H1 (cell line): ENCODE results near the gene CALU. TPM values are rescaled to one million over a fixed set of nuclear protein-coding genes. Genes with fewer than 3 reads are reported as not detected.

ENCODE experiments used
- BACH1 ChIP-seq: IDR thresholded peaks from 2 replicates; pipeline ENCODE4 v1.6.1; 2012; ENCODE audit warnings: low read length, improper control_type of control experiment
- BCL11A ChIP-seq, 2 experiments: IDR thresholded peaks; one replicate each; pipeline ENCODE4 v1.6.1; 2011; ENCODE audit warnings: low read depth in 2 of 2, low read length in 2 of 2, mild to moderate bottlenecking in 2 of 2
- HDAC6 ChIP-seq: IDR thresholded peaks from one replicate; pipeline ENCODE4 v1.7.1; 2012; ENCODE audit warnings: low read depth, mild to moderate bottlenecking, inconsistent platforms, low read length, moderate library complexity
- JUND ChIP-seq: IDR thresholded peaks from 2 replicates; pipeline ENCODE4 v1.6.1; 2011; ENCODE audit warnings: mild to moderate bottlenecking, improper control_type of control experiment, low read length
- RFX5 ChIP-seq: IDR thresholded peaks from 2 replicates; pipeline ENCODE4 v1.6.1; 2011; ENCODE audit warnings: low read depth, low read length, improper control_type of control experiment, borderline replicate concordance
- polyA plus RNA-seq, 7 experiments: library from polyadenylated mRNA; depleted of rRNA in 3 of 7; stranded (reverse) in 5 of 7; unstranded in 2 of 7; fragments of >200 nt in 5 of 7; fragments of 200-250 nt in 2 of 7; gene quantifications; 1 replicate in 5 of 7; 2 replicates in 1 of 7; 4 replicates in 1 of 7; pipeline versions ENCODE4 v1.2.1 to v1.2.3, GENCODE V29; 2011 to 2013; ENCODE audit warnings: missing spikeins in 2 of 7, mixed read lengths in 2 of 7
- total RNA-seq: library from RNA; stranded (reverse); fragmentation: NEBNext Ultra II Directional; extraction: Animal tissue kit (Norgen Biotek cat#: 25700); gene quantifications from 2 replicates; pipeline ENCODE4 v1.2.1, GENCODE V29; 2021
- TF ChIP-seq, protein P1 (sequence below): IDR thresholded peaks from 2 replicates; pipeline ENCODE4 v1.6.1; 2011; ENCODE audit warnings: low read length, improper control_type of control experiment
- TF ChIP-seq, protein P2 (sequence below): IDR thresholded peaks from 2 replicates; pipeline ENCODE4 v1.6.1; 2012; ENCODE audit warnings: inconsistent platforms

CALU gene
- total and polyA plus RNA-seq, 2 of the 8 experiments (the other 6 are each of a cell fraction or from before 2014, with no cell fraction given) = 67.2 to 170 TPM

DNA sequence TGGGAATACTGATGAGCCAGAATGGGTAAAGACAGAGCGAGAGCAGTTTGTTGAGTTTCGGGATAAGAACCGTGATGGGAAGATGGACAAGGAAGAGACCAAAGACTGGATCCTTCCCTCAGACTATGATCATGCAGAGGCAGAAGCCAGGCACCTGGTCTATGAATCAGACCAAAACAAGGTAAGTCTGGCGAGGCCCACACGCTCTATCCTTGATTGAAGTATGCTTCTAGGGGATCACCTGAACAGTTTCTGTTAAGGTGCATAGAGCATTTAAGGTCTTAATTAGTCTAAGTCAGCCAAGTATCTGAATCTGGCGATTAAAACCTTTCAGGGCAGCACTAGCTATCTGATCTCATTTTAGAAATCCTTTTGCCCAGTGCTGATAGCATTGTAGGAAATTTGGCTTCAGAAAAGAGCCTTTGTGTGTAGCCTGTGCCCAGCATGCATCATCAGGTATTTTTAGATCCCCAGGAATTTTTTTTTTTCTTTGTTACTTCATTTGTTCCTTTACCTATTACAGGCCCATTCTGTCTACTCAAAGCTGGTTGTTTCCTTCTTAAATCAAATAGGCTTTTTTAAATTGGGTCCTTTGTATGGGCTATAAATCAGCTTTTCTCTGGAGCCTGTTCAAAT is 28.4 kb downstream of the CALU start (continued):
- TF ChIP-seq, protein P1, sequence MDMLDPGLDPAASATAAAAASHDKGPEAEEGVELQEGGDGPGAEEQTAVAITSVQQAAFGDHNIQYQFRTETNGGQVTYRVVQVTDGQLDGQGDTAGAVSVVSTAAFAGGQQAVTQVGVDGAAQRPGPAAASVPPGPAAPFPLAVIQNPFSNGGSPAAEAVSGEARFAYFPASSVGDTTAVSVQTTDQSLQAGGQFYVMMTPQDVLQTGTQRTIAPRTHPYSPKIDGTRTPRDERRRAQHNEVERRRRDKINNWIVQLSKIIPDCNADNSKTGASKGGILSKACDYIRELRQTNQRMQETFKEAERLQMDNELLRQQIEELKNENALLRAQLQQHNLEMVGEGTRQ = no peak
- no peak for TF ChIP-seq JUND
- no peak for TF ChIP-seq BACH1
- no peak for TF ChIP-seq RFX5
- TF ChIP-seq HDAC6 = no peak
- TF ChIP-seq BCL11A (IDR thresholded peaks at IDR 0.05; ENCODE audit: low read depth in 2 of 2, low read length in 2 of 2) = no peak
- TF ChIP-seq, protein P2, sequence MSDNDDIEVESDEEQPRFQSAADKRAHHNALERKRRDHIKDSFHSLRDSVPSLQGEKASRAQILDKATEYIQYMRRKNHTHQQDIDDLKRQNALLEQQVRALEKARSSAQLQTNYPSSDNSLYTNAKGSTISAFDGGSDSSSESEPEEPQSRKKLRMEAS = no peak
- TF ChIP-seq, all 59 proteins: peak for 0
